SK-N-SH (cell line): ENCODE results near the gene PRMT7.

ENCODE experiments used
- CTCF ChIP-seq: fragments of 200-600 bp; sonication (generic); IDR thresholded peaks from 2 replicates; pipeline ENCODE4 v1.6.1; 2017; ENCODE audit warnings: antibody characterized with exemption, mild to moderate bottlenecking, moderate library complexity
- EP300 ChIP-seq, 2 experiments: IDR thresholded peaks; 2 replicates each; pipeline versions ENCODE4 v1.4.0 to v1.6.1; 2012; ENCODE audit warnings: borderline replicate concordance in 1 of 2, low read depth in 1 of 2, low read length in 1 of 2
- JUND ChIP-seq: IDR thresholded peaks from 2 replicates; pipeline ENCODE4 v1.4.0; 2012
- MAX ChIP-seq: IDR thresholded peaks from 2 replicates; pipeline ENCODE4 v1.4.0; 2012; ENCODE audit warnings: low read depth
- RAD21 ChIP-seq: IDR thresholded peaks from 2 replicates; pipeline ENCODE4 v1.6.1; 2012; ENCODE audit warnings: mild to moderate bottlenecking, low read length
- SIN3A ChIP-seq: IDR thresholded peaks from 2 replicates; pipeline ENCODE4 v1.6.1; 2012; ENCODE audit warnings: low read depth, mild to moderate bottlenecking, low read length, moderate library complexity, borderline replicate concordance
- TAF1 ChIP-seq: IDR thresholded peaks from 2 replicates; pipeline ENCODE4 v1.6.1; 2012; ENCODE audit warnings: low read depth, mild to moderate bottlenecking, low read length, moderate library complexity, borderline replicate concordance
- TCF12 ChIP-seq: IDR thresholded peaks from 2 replicates; pipeline ENCODE4 v1.4.0; 2012
- USF2 ChIP-seq: fragments of 150-350 bp; IDR thresholded peaks from 2 replicates; pipeline ENCODE4 v1.6.1; 2017; ENCODE audit warnings: antibody characterized with exemption, low read length, low read depth, borderline replicate concordance
- YY1 ChIP-seq: IDR thresholded peaks from 2 replicates; pipeline ENCODE4 v1.4.0; 2012; ENCODE audit warnings: low read depth, mild to moderate bottlenecking
- ZBTB33 ChIP-seq: IDR thresholded peaks from 2 replicates; pipeline ENCODE4 v1.4.0; 2012; ENCODE audit warnings: low read depth, borderline replicate concordance

GRCh38 chr16:68348639-68349445 lies 38.0 kb downstream of the PRMT7 start:
- TF ChIP-seq CTCF (no peak), TAF1 (no peak), TCF12 (no peak), RAD21 (no peak), ZBTB33 (no peak), SIN3A (no peak), JUND (no peak), EP300 (IDR thresholded peaks at IDR 0.05; ENCODE audit: borderline replicate concordance in 1 of 2, low read depth in 1 of 2, low read length in 1 of 2) (no peak), YY1 (no peak), MAX (no peak), USF2 (no peak)
